Astrocyte of the hippocampus (primary cell): ENCODE results near the gene PES1.
"Not testable (repeated sequence)": the region's sequence is repeated elsewhere in the genome, so short reads cannot be mapped to it uniquely, and the experiment has no call there.

Experiments
- DNase-seq: peaks from one replicate; pipeline ENCODE4 v3.0.0; 2011; ENCODE audit warnings: low read depth, low spot score

Gene PES1

GRCh38 chr22:30575859-30576258 lies 15.9 kb downstream of the PES1 start:
- no peak for DNase-seq

- DNase-seq = peak; percentile 44
Measured at GRCh38 chr22:30574997-30575671, 16.6 kb downstream of the PES1 start.

GRCh38 chr22:30574095-30574981 lies 17.4 kb downstream of the PES1 start, which contains the start of gene GAL3ST1:
GAL3ST1 (minus strand) TSS chr22:30574665; CDS start chr22:30557392, 17,273 bp downstream.
- peak; percentile 31 for DNase-seq

- DNase-seq = no peak
Measured at GRCh38 chr22:30573594-30574094, 18.1 kb downstream of the PES1 start.

GRCh38 chr22:30572840-30573593 lies 18.7 kb downstream of the PES1 start:
- DNase-seq = no peak

- no peak for DNase-seq
Measured at GRCh38 chr22:30572210-30572609, 19.5 kb downstream of the PES1 start.

- DNase-seq = no peak
Measured at GRCh38 chr22:30569674-30570202, 22.0 kb downstream of the PES1 start.

- DNase-seq = no peak
Measured at GRCh38 chr22:30568137-30568805, 23.4 kb downstream of the PES1 start.

GRCh38 chr22:30567277-30567676 lies 24.4 kb downstream of the PES1 start:
- DNase-seq = not testable (repeated sequence)

GRCh38 chr22:30566125-30566524 lies 25.6 kb downstream of the PES1 start:
- DNase-seq = no peak

- no peak for DNase-seq
Measured at GRCh38 chr22:30565341-30565740, 26.4 kb downstream of the PES1 start.

- peak; percentile 17 for DNase-seq
Measured at GRCh38 chr22:30564761-30565119, 27.0 kb downstream of the PES1 start.

- no peak for DNase-seq
Measured at GRCh38 chr22:30564045-30564760, 27.5 kb downstream of the PES1 start.

- DNase-seq = no peak
Measured at GRCh38 chr22:30562366-30562765, 29.3 kb downstream of the PES1 start.

- no peak for DNase-seq
Measured at GRCh38 chr22:30561402-30562189, 30.1 kb downstream of the PES1 start.

GRCh38 chr22:30560643-30561202 lies 31.0 kb downstream of the PES1 start:
- DNase-seq = not testable (repeated sequence)

- no peak for DNase-seq
Measured at GRCh38 chr22:30559889-30560288, 31.8 kb downstream of the PES1 start.

GRCh38 chr22:30557243-30557642 lies 34.5 kb downstream of the PES1 start:
- DNase-seq = no peak

- DNase-seq = no peak
Measured at GRCh38 chr22:30556388-30556787, 35.3 kb downstream of the PES1 start.
